Stimulated activated CD8-positive, alpha-beta memory T cell treated with anti-CD3 and anti-CD28 coated beads, Interleukin-12 subunit alpha, Interleukin-12 subunit beta, amount 100 ng/mL, for 1 hour (primary cell): Measurements from ENCODE around the gene CD274.

Source experiments
- DNase-seq: peaks from one replicate; pipeline ENCODE4 v3.0.0-alpha.2; 2020; ENCODE audit warnings: low read depth

The CD274 gene

DNA sequence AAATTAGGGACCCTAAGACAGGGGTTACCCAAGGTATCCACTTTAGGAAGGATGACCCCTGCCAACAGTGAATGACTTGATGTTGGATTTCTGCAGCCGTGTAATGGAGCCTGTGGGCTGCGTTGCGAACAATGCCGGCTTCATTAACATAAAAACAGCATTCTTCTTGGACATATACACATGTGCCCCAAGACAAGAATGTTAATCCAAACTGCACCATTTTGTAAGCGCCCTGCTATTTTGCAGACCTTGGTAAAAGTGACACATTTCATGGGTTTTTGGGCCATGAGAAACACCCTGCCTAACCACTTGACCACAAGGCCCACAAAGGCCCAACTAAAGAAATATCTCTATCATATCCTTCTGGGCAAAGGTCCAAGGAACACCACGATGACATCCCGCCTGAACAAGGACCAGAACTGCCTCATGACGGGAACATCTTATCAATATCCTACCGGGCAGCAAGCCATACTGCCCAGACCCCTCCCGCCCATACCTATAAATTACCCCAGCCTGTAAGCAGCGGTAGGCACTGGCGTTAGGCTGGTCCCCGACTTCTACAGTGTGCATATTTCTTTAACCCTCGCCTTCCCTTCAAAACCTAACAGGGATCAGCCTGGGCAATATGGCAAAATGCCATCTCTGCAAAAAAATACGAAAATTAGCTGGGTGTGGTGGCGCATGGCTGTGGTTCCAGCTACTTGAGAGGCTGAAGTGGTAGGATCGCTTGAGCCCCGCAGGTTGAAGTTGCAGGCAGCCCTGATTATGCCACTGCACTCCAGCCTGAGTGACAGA, 50.3 kb downstream of the CD274 start:
- no peak for DNase-seq

DNA sequence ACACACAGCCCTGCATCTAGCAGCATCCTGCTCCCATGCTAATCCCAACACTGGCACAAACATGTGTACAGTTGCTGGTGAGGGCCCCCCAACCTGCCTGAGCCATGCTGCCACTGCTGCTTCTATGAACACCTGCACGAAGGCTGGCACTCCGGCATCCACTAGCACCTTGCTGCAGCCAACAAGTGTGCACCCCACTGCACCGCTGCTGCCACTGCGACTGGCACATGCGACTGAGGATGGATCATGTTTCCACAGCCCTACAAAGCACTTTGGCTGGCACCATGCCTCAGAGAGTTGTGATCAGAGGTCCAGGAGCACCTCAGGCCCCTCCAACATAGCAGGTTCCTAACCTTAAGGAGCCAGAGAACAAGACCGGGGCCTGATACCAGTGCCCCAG, 52.2 kb downstream of the CD274 start:
- no peak for DNase-seq

DNA sequence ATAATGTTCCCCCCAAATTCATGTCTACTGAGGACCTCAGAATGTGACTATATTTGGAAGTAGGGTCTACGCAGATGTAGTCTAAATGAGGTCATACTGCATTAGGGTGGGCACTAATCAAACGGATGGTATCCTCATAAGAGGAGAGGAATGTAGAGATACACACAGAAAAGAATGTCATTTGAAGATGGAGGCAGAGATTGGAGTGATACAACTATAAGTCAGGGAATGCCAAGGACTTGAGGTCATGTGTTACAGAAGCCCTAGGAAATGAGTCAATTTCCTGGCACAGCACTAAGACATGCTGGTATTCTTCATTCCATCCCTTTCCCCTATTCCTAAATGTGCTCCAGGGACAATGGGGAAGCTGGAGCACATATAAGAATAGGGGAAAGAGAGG, 59.2 kb downstream of the CD274 start:
- no peak for DNase-seq

DNA sequence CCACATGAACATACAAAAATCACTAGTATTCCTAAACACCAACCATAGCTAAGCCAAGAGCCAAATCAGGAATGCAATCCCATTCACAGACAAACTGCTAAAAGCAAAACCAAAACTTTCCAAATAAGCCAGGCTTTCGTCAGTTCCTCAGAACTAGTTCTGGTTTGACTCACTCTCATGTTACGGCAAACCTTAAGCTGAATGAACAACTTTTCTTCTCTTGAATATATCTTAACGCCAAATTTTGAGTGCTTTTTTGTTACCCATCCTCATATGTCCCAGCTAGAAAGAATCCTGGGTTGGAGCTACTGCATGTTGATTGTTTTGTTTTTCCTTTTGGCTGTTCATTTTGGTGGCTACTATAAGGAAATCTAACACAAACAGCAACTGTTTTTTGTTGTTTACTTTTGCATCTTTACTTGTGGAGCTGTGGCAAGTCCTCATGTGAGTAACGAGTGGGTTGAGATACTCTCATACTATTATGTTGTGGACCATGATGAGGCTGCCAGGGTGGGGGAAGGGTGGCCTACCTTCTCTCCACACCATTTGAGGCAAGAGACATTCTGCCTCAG, 60.1 kb downstream of the CD274 start, which contains the start of gene PDCD1LG2:
PDCD1LG2 (plus strand) TSS at position 172 of the 572 bp plus-strand sequence. CDS start 12,016 bp downstream, outside the sequence.
- no peak for DNase-seq

DNA sequence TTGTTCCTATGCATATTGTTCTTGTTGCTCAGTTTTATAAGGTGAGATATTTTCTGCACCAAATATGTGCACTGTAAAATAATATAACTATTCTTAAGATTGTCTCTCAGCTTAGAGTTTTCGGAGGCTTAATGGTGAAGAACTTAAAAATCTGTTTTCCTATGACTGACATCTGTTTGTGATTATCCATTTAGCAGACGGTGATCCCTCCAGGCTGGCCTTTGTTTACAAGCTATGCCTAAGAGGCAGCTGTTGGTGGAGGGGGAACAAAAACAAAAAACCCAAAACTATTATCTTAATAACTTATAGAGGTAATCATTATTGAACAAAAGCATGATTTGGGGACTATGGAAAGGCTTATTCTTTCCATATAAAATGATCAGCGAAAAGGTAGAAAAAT, 60.6 kb downstream of the CD274 start:
- DNase-seq: no peak

DNA sequence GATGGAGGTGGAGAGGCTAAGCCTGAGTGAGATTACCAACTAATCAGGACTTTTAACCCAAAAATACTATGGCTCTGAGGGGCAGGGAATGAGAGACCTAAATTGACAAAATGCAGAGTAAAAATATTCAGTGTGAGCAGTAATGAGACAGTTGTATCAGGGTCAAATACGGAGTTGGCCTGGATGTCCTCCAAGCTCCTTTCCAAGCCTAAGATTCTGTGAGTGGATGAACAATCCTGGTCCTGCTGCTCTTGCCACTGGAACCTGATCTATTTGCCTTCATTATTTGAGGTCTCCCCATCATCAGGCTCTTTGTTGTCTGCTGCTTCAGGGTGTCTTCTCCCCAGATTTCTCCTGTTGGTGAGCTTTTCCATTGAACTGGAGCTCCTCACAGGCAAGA, 61.1 kb downstream of the CD274 start:
- no peak for DNase-seq

DNA sequence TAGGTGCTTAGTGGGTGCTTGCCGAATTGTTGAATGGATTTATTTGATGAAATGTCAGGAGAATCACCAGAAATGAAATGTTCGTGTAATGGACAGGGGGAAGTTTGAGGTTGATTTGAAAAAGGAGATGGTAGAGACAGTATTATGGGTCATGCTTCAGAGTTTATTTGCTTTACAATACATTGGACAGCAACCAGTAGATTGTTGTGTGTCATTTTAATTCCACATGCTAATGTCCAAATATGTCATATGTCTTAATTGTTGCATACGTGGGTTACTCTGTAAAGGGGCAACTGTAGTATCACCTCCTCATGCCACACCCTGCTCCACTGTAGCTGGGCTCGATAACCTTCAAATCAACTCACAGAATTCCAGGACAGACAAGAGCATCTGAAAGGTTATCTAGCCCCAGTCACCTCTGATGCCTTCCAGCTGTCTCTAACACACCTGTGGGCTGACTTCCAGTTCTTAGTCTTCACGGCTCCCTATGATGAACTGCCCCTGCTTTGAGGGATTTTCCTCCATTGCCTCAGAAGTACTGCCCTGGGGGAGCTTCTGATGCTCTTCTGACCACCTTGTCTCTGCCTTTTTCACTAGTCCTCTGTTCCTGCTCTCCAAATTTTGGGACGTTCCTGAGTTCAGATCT, 61.7 kb downstream of the CD274 start:
- no peak for DNase-seq

DNA sequence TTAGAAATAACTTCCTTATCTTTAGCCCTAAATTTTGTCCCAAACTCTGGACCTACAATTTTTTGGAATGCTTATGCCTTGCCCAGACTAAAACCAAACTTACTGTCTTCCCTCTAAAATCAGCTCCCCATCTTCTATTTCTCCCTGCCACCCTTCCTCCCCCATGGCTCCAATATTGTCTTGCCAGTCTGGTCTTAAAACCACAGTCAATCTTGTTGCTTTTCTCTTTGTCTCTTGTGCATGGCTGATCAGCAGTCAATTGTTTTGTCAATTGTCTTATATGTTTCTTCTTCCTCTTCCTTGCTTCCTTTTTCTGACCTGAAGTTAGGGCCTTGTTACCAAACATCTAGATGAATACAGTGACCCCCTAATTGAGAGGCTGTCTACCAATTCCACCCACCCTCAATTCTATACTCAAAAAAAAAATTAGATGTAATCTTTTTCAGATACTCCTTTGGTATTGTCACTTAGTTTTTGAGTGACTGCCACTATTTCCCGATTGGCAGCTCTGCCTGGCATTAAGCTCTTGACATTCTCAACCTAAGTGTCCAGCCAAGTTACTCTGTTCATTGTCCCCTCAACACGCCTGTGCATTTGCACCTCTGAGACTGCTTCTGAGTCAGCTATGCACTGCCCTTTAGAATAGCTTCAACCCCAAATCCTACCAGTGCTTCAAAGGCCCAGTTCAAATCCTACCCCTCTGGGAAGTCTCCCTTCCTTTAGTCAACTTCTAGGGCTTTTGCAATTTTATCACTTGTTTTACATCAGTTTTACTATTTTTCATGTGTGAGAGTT, 62.5 kb downstream of the CD274 start:
- DNase-seq: no peak

DNA sequence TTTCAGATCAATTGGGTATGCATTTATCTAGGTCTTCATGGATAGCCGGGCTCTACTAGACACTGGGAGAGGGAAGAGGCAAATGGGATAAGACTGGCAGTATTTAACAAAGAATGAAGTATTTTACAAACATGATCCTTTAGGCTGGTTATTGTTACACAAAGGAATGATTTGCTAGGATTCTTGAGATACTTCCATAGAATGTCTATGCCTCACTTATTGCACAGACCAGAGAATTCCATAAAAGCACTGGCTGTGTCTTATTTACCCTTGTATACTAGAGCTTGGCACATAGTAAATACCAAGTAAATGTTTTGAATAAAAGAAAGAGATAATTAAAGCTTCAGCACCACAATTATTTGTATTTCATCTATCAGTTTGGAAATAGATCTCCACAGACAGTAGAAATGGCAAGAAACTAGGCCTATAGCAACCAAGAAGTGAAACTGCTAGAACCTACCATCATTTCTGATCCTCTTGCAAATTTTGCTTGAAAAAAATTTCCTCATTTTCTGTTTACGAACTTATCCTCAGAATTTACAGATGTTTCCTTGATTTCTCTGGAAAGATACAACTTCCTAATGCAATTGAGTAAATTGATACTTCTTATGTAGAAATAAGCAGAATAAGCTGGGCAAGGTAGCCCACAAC, 63.7 kb downstream of the CD274 start:
- DNase-seq: no peak

DNA sequence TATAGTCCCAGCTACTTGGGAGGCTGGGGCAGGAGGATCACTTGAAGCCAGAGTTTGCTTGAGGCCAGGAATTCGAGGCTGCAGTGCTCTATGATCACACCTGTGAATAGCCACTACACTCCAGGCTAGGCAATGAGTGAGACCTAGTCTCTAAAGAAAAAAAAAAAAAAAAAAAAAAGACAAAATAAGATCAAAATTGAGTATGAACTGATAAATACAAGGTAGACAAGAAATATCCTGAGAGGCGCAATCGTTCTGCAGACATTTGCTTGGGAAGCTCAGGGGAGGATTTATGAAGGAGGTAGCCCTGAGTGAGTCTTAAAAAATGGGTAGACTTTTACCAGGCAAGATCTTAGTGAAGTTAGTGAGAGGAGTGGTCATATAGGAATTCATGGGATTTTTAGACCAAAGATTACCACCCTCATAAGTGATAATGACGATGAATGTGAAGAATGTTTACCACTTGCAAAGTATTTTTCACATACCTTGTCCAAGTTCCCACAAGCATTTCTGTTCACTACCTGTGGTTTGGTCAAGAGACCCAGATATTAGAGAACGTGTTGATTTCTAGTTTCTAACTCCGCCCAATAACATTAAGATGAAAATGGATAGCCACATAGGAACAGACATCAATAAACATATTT, 64.4 kb downstream of the CD274 start:
- DNase-seq: no peak

DNA sequence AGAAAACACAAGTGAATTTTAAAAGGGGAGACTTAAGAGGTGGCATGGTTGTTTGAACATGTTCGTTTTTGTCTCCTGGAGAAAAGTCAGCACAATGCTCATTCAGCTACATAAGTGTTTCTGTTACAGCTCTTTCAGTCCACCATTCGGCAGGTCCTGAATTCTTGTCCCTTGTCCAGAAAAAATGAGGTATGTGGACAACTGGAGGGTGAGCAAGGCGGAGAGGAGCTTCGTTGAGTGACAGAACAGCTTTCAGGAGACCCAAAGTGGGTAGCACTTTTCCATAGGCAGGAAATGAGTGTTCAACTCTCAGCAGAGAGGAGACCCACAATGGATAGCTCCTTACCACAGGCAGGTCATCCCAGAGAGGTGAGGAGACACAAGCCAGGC, 64.9 kb downstream of the CD274 start:
- DNase-seq: no peak

DNA sequence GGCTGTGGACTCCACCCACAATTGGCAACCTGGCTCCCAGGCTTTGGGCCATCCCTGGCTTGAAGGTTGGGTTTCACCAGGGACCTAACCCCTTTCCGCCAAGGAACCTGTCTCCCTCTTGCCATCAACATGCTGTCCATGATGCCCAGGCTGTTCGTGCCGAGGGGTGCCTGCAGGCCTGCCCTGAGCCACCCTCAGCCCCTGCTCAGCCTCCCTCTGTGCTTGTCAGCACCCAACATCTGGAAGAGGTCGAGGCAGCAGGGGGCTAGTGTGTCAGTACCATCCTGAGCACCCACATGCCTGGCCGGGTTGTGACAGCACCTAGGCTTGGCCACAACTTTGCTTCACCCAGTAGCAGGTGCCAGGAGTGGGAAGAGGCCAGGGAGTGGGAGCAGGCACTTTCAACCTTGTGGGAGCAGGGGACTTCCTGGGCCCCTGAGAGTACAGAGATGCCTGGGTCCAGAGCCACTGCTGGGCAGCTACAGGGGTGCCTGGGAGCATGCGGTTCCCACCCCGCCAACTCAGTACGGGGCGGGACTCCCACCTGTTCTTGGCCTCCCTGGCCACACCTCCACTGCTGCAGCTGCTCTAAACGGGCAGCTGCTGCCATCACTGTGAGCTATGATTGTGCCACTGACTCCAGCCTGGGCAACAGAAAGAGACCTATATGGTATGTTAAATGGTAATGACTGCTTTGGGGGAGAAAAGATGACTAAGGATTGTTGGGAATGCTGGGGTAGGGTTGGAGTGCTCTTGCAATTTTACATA, 66.3 kb downstream of the CD274 start:
- DNase-seq: no peak

DNA sequence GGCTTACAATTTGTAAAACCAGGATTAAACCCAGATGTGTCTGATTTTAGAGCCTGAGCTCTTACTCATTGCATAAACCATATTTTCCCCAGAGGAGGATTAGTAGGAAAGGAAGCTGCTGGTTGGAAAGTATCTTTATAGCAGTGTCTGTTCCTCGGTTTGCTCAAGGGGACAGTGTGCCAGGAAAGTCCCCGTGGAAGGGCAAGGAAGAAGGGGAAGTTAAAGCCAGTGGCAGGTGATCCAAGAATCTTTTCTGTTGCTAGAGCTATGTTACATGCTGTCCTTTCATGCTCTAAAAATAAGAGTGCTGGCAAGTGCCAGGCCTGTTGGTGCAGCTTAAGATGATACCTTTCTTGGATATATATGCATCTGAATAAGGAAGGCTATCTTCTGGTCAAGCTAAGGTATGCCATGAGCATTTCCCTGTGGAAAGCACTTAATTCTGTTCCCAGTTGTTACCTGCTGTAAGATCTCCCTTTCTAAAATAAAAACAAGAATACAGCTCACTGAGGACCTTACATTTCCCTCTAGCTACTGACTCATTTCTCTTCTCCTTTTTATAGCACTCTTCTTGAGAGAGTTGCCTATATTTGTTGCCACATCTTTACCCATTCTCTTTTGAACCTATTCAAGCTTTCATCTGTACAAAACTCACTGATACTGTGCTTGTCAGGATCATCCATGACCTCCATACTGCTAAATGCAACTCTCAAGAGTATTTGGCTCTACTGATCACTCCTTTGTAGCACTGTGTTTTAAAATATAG, 68.0 kb downstream of the CD274 start:
- no peak for DNase-seq

DNA sequence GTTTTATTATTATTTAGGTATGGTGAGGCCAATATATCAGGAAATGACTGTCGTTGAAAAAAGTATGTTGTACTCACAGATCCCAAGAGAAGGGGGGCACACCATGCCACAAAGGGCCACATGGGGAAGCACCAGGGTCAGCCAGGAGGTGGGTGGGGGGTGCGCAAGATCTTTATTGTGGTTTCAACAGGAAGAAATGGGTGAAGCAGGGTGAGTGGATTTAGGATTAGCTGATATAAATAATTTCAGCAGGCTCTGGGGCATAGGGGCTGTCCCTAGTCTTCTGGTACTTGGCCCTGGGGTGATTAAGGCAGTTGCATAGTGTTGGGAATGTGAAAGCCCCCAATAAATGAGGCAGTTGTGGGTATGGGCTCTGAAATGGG, 68.6 kb downstream of the CD274 start:
- DNase-seq: no peak
